ENCODE measurements around the gene THBS3. TPM values are rescaled to one million over a fixed set of nuclear protein-coding genes. Genes with fewer than 3 reads are reported as not detected.

The THBS3 gene
- total and polyA plus RNA-seq, 9 of the 15 experiments (the other 6 are each of a cell fraction or from before 2014, with no cell fraction given): 0.59 to 8.3 (median 3.2) TPM

DNA sequence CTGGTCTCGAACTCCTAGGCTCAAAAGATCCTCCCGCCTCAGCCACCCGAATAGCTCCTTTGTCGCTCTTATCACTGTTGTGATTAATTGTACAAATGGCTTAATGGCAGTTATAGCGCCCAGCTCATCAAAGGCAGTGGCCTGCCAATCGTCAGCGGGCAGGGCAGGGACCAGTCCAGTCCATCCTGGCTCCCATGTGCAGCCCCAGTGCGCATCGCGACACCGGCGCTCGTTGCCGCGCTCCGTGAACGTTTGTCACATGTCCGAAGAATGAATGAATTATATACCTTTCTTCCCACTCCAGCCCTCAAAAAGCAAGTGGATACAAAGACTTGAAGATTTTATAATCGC lies 19.2 kb upstream of the THBS3 start (continued):
- TF ChIP-seq, protein P1, sequence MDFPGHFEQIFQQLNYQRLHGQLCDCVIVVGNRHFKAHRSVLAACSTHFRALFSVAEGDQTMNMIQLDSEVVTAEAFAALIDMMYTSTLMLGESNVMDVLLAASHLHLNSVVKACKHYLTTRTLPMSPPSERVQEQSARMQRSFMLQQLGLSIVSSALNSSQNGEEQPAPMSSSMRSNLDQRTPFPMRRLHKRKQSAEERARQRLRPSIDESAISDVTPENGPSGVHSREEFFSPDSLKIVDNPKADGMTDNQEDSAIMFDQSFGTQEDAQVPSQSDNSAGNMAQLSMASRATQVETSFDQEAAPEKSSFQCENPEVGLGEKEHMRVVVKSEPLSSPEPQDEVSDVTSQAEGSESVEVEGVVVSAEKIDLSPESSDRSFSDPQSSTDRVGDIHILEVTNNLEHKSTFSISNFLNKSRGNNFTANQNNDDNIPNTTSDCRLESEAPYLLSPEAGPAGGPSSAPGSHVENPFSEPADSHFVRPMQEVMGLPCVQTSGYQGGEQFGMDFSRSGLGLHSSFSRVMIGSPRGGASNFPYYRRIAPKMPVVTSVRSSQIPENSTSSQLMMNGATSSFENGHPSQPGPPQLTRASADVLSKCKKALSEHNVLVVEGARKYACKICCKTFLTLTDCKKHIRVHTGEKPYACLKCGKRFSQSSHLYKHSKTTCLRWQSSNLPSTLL (IDR thresholded peaks at IDR 0.05): no peak
- TF ChIP-seq CCAR2 (IDR thresholded peaks at IDR 0.05; ENCODE audit: low read depth, low read length) (no peak), MTA2 (IDR thresholded peaks at IDR 0.05; ENCODE audit: low read depth) (no peak), POLR2AphosphoS2 (IDR thresholded peaks at IDR 0.05; ENCODE audit: low read length) (no peak), NR3C1 (CRISPR knock-in tag; IDR thresholded peaks at IDR 0.05) (no peak), SMAD2 (IDR thresholded peaks at IDR 0.05; ENCODE audit: low read depth, low read length) (no peak), ILK (tag; IDR thresholded peaks at IDR 0.05; ENCODE audit: borderline replicate concordance, low read depth) (no peak), ZNF778 (CRISPR knock-in tag; IDR thresholded peaks at IDR 0.05) (no peak), HLTF (IDR thresholded peaks at IDR 0.05) (no peak), MIER1 (IDR thresholded peaks at IDR 0.05; ENCODE audit: low read depth) (no peak; the same call in 1 of the 2 replicates), ZNF436 (CRISPR knock-in tag; IDR thresholded peaks at IDR 0.05) (no peak), SMAD3 (CRISPR knock-in tag; conservative IDR thresholded peaks at IDR 0.05) (no peak), ZNF644 (tag; IDR thresholded peaks at IDR 0.05; ENCODE audit: low read depth) (0 out of 2 replicates have a peak, but pooled peaks have one; percentile 32), ZNF696 (CRISPR knock-in tag; conservative IDR thresholded peaks at IDR 0.05) (no peak), NCOA6 (IDR thresholded peaks at IDR 0.05) (no peak), RFX1 (IDR thresholded peaks at IDR 0.05) (no peak), ZNF24 (IDR thresholded peaks at IDR 0.05) (peak; percentile 93; the same call in 1 of the 2 replicates), IFI16 (CRISPR knock-in tag; IDR thresholded peaks at IDR 0.05) (no peak; the same call in 1 of the 2 replicates), IRF2 (CRISPR knock-in tag; IDR thresholded peaks at IDR 0.05) (no peak), ARID1B (IDR thresholded peaks at IDR 0.05) (0 out of 2 replicates have a peak, but pooled peaks have one; percentile 39), NCOR1 (IDR thresholded peaks at IDR 0.05) (no peak), GTF2A2 (tag; IDR thresholded peaks at IDR 0.05) (no peak), KAT2B (IDR thresholded peaks at IDR 0.05; ENCODE audit: low read depth, low read length) (no peak), GABPA (tag; conservative IDR thresholded peaks at IDR 0.05; ENCODE audit: low read depth) (peak; percentile 54; the same call in 1 of the 2 replicates), TRIM28 (IDR thresholded peaks at IDR 0.05) (no peak)
- TF ChIP-seq, protein P2, sequence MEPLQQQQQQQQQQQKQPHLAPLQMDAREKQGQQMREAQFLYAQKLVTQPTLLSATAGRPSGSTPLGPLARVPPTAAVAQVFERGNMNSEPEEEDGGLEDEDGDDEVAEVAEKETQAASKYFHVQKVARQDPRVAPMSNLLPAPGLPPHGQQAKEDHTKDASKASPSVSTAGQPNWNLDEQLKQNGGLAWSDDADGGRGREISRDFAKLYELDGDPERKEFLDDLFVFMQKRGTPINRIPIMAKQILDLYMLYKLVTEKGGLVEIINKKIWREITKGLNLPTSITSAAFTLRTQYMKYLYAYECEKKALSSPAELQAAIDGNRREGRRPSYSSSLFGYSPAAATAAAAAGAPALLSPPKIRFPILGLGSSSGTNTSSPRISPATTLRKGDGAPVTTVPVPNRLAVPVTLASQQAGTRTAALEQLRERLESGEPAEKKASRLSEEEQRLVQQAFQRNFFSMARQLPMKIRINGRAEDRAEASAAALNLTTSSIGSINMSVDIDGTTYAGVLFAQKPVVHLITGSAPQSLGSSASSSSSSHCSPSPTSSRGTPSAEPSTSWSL (CRISPR knock-in tag; IDR thresholded peaks at IDR 0.05; ENCODE audit: borderline replicate concordance): no peak
- TF ChIP-seq, protein P3, sequence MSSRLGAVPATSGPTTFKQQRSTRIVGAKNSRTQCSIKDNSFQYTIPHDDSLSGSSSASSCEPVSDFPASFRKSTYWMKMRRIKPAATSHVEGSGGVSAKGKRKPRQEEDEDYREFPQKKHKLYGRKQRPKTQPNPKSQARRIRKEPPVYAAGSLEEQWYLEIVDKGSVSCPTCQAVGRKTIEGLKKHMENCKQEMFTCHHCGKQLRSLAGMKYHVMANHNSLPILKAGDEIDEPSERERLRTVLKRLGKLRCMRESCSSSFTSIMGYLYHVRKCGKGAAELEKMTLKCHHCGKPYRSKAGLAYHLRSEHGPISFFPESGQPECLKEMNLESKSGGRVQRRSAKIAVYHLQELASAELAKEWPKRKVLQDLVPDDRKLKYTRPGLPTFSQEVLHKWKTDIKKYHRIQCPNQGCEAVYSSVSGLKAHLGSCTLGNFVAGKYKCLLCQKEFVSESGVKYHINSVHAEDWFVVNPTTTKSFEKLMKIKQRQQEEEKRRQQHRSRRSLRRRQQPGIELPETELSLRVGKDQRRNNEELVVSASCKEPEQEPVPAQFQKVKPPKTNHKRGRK (tag; IDR thresholded peaks at IDR 0.05): no peak
- TF ChIP-seq, protein P4, sequence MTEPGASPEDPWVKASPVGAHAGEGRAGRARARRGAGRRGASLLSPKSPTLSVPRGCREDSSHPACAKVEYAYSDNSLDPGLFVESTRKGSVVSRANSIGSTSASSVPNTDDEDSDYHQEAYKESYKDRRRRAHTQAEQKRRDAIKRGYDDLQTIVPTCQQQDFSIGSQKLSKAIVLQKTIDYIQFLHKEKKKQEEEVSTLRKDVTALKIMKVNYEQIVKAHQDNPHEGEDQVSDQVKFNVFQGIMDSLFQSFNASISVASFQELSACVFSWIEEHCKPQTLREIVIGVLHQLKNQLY (CRISPR knock-in tag; conservative IDR thresholded peaks at IDR 0.05): no peak; a peak in 1 of 4 replicates
